GM19397 (cell line): ENCODE data around the gene MYRF.

ENCODE experiments used
- ATAC-seq: cut with Tn5 transposase; IDR thresholded peaks from one replicate; pipeline ENCODE4 v1.9.1; 2021; ENCODE audit warnings: mild to moderate bottlenecking, moderate library complexity; ENCODE audit not compliant: unreplicated experiment

MYRF gene

DNA sequence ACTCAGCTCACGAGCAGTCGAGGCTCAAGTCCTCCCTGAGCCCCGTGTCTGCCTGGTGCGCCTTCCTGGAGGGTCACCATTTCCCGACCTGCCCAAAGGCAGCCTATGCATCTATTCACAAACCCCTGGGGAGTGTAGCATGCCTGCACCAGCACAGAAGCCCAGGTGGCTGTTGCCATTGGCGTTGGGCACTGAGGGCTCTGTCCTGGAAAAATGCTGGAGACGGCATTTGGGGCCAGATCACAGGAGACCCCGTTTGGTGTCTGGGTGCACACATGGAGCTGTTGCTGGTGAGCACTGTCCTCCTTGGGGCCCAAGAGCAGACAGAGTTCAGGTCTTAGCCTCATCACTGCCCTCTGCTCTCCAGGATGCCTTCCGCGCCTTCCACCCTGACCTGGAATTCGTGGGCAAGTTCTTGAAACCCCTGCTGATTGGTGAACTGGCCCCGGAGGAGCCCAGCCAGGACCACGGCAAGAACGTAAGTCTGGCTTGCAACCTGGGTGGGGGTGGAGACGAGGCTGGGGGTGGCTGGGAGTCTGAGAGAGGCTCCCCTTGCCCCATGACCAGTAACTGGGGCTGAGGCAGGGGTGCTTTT lies 85.1 kb downstream of the MYRF start:
- no peak for ATAC-seq
